Glutamatergic neuron (in vitro differentiated cells): ENCODE results near the gene RADIL. TPM values are rescaled to one million over a fixed set of nuclear protein-coding genes. Genes with fewer than 3 reads are reported as not detected.
A peak's percentile ranks its signal among the peaks of the same experiment; 100 is the strongest.

Experiments used
- DNase-seq: peaks from one replicate; pipeline ENCODE4 v3.0.0; 2022
- H3K27ac Mint-ChIP-seq: one replicate; pipeline ENCODE4 v1.8.0; 2020; ENCODE audit warnings: mild to moderate bottlenecking, mixed read lengths, inconsistent platforms; ENCODE audit not compliant: unreplicated experiment
- H3K27me3 Mint-ChIP-seq: one replicate; pipeline ENCODE4 v1.8.0; 2020; ENCODE audit warnings: mild to moderate bottlenecking, moderate library complexity, mixed read lengths, inconsistent platforms; ENCODE audit not compliant: unreplicated experiment
- H3K36me3 Mint-ChIP-seq: one replicate; pipeline ENCODE4 v1.8.0; 2020; ENCODE audit warnings: mild to moderate bottlenecking, mixed read lengths, inconsistent platforms; ENCODE audit not compliant: unreplicated experiment
- H3K4me1 Mint-ChIP-seq: one replicate; pipeline ENCODE4 v1.8.0; 2020; ENCODE audit warnings: mild to moderate bottlenecking, low read depth, mixed read lengths, inconsistent platforms; ENCODE audit not compliant: unreplicated experiment
- H3K4me3 Mint-ChIP-seq: one replicate; pipeline ENCODE4 v1.8.0; 2020; ENCODE audit warnings: mild to moderate bottlenecking, mixed read lengths, inconsistent platforms; ENCODE audit not compliant: unreplicated experiment
- H3K9me3 Mint-ChIP-seq: one replicate; pipeline ENCODE4 v1.8.0; 2020; ENCODE audit warnings: mild to moderate bottlenecking, moderate library complexity, mixed read lengths, inconsistent platforms; ENCODE audit not compliant: unreplicated experiment
- CTCF ChIP-seq: fragments of 200-600 bp; sonication (generic); IDR thresholded peaks from one replicate; pipeline ENCODE4 v1.5.0; 2021; ENCODE audit not compliant: partially characterized antibody, unreplicated experiment
- total RNA-seq: library from RNA; stranded (reverse); fragmentation: NEBNext Ultra II Directional; extraction: Animal tissue kit (Norgen Biotek cat#: 25700); gene quantifications from one replicate; pipeline ENCODE4 v1.2.1, GENCODE V29; 2021; ENCODE audit not compliant: unreplicated experiment

RADIL gene
- total RNA-seq, 1 donor from 2014 or later = 31.3 TPM

GRCh38 chr7:4816419-4817080 is 67.0 kb downstream of the RADIL start:
- no peak overlapping the region for H3K4me3 Mint-ChIP-seq
- peaks cover 5% of the 10 kb centered on the region for H3K4me1 Mint-ChIP-seq
- H3K36me3 Mint-ChIP-seq = peaks cover 19% of the 10 kb centered on the region
- TF ChIP-seq CTCF = no peak
- H3K27me3 Mint-ChIP-seq = peaks cover 2% of the 10 kb centered on the region
- DNase-seq = peak; percentile 13
- H3K9me3 Mint-ChIP-seq = no peaks in the 10 kb centered on the region
- H3K27ac Mint-ChIP-seq = no peak overlapping the region

- H3K36me3 Mint-ChIP-seq = peaks cover 19% of the 10 kb centered on the region
- H3K4me3 Mint-ChIP-seq = no peak overlapping the region
Measured at GRCh38 chr7:4815609-4816418, 67.7 kb downstream of the RADIL start.

GRCh38 chr7:4815121-4815520 is 68.4 kb downstream of the RADIL start:
- H3K9me3 Mint-ChIP-seq = no peaks in the 10 kb centered on the region
- H3K27me3 Mint-ChIP-seq = peaks cover 2% of the 10 kb centered on the region

More at GRCh38 chr7:4815609-4816418, 67.7 kb downstream of the RADIL start:
- DNase-seq = peak; percentile 16
- H3K27me3 Mint-ChIP-seq = peaks cover 2% of the 10 kb centered on the region
- no peak overlapping the region for H3K27ac Mint-ChIP-seq
- H3K4me1 Mint-ChIP-seq = peaks cover 5% of the 10 kb centered on the region
- H3K9me3 Mint-ChIP-seq = no peaks in the 10 kb centered on the region
- no peak for TF ChIP-seq CTCF

GRCh38 chr7:4814433-4814832 is 69.1 kb downstream of the RADIL start:
- Mint-ChIP-seq H3K4me1 (peaks cover 3% of the 10 kb centered on the region), H3K27ac (peak overlapping the region; percentile 68), H3K9me3 (no peaks in the 10 kb centered on the region), H3K4me3 (no peak overlapping the region), H3K36me3 (peaks cover 19% of the 10 kb centered on the region), H3K27me3 (no peaks in the 10 kb centered on the region)
- no peak for TF ChIP-seq CTCF
- DNase-seq = peak; percentile 24

More at GRCh38 chr7:4815121-4815520, 68.4 kb downstream of the RADIL start:
- Mint-ChIP-seq H3K36me3 (peaks cover 19% of the 10 kb centered on the region), H3K27ac (no peak overlapping the region), H3K4me3 (no peak overlapping the region), H3K4me1 (peaks cover 5% of the 10 kb centered on the region)
- TF ChIP-seq CTCF = no peak
- DNase-seq = no peak

- Mint-ChIP-seq H3K27me3 (no peaks in the 10 kb centered on the region), H3K4me1 (peaks cover 3% of the 10 kb centered on the region)
Measured at GRCh38 chr7:4809666-4810065, 73.8 kb downstream of the RADIL start.

More at GRCh38 chr7:4809666-4810065, 73.8 kb downstream of the RADIL start:
- TF ChIP-seq CTCF = no peak
- H3K4me3 Mint-ChIP-seq = no peak overlapping the region
- DNase-seq = no peak
- H3K36me3 Mint-ChIP-seq = peaks cover 19% of the 10 kb centered on the region
- no peak overlapping the region for H3K27ac Mint-ChIP-seq
- no peaks in the 10 kb centered on the region for H3K9me3 Mint-ChIP-seq
